ENCODE data around the gene LYSMD4. TPM values are rescaled to one million over a fixed set of nuclear protein-coding genes. Genes with fewer than 3 reads are reported as not detected.

Gene LYSMD4
- total and polyA plus RNA-seq, 2 of the 13 experiments (the other 11 are each of a cell fraction or from before 2014, with no cell fraction given), result 7.4 to 8.5 TPM

DNA sequence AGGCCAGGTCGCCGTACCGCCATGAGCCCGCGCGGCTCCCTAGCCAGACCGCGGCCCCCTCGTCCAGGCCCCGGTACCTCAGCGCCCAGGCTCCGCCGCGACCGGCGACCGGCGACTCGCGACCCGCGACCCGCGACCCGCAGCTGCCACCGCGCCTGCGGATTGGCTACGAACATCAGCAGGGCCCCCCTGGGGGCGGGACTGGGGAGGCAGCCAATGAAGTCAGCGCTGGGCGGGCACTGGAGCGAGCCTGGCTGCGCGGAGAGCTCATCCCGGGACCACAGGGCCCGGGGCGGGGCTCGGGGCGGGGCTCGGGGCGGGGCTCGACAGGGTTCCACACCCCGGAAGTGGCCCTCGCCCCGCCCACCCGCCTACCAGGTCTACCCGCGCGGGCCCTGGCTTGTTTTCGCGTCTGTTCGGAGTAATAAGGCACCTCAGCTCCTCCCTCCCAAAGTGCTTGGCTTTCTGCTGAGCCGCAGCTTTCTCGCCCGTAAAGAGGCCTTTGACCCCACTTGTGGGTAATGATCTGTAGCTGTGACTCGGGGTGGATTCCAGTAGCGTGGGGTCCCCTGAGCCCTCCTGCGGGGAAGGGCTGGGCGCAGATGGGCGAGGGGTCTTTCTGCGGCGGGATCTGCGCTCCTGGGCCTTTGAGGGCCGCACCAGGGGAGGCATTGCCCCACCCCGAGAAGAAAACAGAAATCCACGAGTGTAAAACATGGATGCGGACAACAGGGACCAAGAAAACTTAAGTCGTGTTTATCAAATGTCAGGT lies at the start of gene LYSMD4 (continued):
- TF ChIP-seq ZNF3 (CRISPR knock-in tag; IDR thresholded peaks at IDR 0.05) (no peak), ZNF136 (CRISPR knock-in tag; IDR thresholded peaks at IDR 0.05; ENCODE audit: low read depth) (no peak), DR1 (CRISPR knock-in tag; IDR thresholded peaks at IDR 0.05) (no peak), GATAD2A (CRISPR knock-in tag; IDR thresholded peaks at IDR 0.05) (peak; percentile 62), ZMAT3 (CRISPR knock-in tag; conservative IDR thresholded peaks at IDR 0.05) (no peak), ZNF510 (CRISPR knock-in tag; IDR thresholded peaks at IDR 0.05; ENCODE audit: low read depth) (0 out of 2 replicates have a peak, but pooled peaks have one; percentile 65), GZF1 (CRISPR knock-in tag; IDR thresholded peaks at IDR 0.05) (peak; percentile 75; the same call in 1 of the 2 replicates), REPIN1 (CRISPR knock-in tag; IDR thresholded peaks at IDR 0.05; ENCODE audit: borderline replicate concordance, low read depth) (no peak), MED1 (CRISPR knock-in tag; IDR thresholded peaks at IDR 0.05) (peak; percentile 30; the same call in 1 of the 2 replicates), DPF2 (CRISPR knock-in tag; IDR thresholded peaks at IDR 0.05; ENCODE audit: borderline replicate concordance, low read depth) (peak; percentile 28; the same call in 1 of the 2 replicates), ARID2 (CRISPR knock-in tag; IDR thresholded peaks at IDR 0.05; ENCODE audit: borderline replicate concordance) (no peak), KLF11 (CRISPR knock-in tag; IDR thresholded peaks at IDR 0.05) (no peak; the same call in 1 of the 2 replicates), POLR2A (IDR thresholded peaks at IDR 0.05; ENCODE audit: insufficient read depth in 1 of 2, low read depth in 2 of 2, low read length in 2 of 2) (peak; percentile 76 to 79), KAT8 (CRISPR knock-in tag; IDR thresholded peaks at IDR 0.05) (peak; percentile 37; the same call in 1 of the 2 replicates), RARA (CRISPR knock-in tag; IDR thresholded peaks at IDR 0.05) (no peak), MAZ (IDR thresholded peaks at IDR 0.05; ENCODE audit: borderline replicate concordance, low read depth, low read length) (no peak), MAZ (CRISPR knock-in tag; IDR thresholded peaks at IDR 0.05; ENCODE audit: low read depth) (no peak), ZBTB21 (CRISPR knock-in tag; IDR thresholded peaks at IDR 0.05) (no peak), THAP11 (CRISPR knock-in tag; IDR thresholded peaks at IDR 0.05) (peak; percentile 49)
- TF ChIP-seq, protein P1, sequence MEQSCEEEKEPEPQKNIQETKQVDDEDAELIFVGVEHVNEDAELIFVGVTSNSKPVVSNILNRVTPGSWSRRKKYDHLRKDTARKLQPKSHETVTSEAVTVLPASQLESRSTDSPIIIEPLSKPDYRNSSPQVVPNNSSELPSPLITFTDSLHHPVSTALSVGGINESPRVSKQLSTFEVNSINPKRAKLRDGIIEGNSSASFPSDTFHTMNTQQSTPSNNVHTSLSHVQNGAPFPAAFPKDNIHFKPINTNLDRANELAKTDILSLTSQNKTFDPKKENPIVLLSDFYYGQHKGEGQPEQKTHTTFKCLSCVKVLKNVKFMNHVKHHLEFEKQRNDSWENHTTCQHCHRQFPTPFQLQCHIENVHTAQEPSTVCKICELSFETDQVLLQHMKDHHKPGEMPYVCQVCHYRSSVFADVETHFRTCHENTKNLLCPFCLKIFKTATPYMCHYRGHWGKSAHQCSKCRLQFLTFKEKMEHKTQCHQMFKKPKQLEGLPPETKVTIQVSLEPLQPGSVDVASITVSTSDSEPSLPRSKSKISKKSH (CRISPR knock-in tag; IDR thresholded peaks at IDR 0.05; ENCODE audit: borderline replicate concordance), result no peak
- TF ChIP-seq, protein P2, sequence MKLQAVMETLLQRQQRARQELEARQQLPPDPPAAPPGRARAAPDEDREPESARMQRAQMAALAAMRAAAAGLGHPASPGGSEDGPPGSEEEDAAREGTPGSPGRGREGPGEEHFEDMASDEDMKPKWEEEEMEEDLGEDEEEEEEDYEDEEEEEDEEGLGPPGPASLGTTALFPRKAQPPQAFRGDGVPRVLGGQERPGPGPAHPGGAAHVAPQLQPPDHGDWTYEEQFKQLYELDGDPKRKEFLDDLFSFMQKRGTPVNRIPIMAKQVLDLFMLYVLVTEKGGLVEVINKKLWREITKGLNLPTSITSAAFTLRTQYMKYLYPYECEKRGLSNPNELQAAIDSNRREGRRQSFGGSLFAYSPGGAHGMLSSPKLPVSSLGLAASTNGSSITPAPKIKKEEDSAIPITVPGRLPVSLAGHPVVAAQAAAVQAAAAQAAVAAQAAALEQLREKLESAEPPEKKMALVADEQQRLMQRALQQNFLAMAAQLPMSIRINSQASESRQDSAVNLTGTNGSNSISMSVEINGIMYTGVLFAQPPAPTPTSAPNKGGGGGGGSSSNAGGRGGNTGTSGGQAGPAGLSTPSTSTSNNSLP (IDR thresholded peaks at IDR 0.05; ENCODE audit: low read depth, low read length), result no peak
- TF ChIP-seq, protein P3, sequence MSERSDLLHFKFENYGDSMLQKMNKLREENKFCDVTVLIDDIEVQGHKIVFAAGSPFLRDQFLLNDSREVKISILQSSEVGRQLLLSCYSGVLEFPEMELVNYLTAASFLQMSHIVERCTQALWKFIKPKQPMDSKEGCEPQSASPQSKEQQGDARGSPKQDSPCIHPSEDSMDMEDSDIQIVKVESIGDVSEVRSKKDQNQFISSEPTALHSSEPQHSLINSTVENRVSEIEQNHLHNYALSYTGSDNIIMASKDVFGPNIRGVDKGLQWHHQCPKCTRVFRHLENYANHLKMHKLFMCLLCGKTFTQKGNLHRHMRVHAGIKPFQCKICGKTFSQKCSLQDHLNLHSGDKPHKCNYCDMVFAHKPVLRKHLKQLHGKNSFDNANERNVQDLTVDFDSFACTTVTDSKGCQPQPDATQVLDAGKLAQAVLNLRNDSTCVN (CRISPR knock-in tag; IDR thresholded peaks at IDR 0.05; ENCODE audit: borderline replicate concordance), result no peak; the same call in 1 of the 2 replicates

Data from HepG2 (cell line).